Esophagus muscularis mucosa (tissue), 4 donors: ENCODE results near the gene HNRNPF. TPM values are rescaled to one million over a fixed set of nuclear protein-coding genes. Genes with fewer than 3 reads are reported as not detected.

Source experiments
- DNase-seq: peaks from one replicate; pipeline ENCODE4 v3.0.0-alpha.2; 2017; ENCODE audit errors: extremely low spot score
- H3K27ac ChIP-seq, 4 donors: fragments of 200-600 bp; sonication (generic); replicated peaks in 1 of 4; 1 replicate in 3 of 4; 2 replicates in 1 of 4; pipeline ENCODE4 v1.5.1; 2016 to 2019; ENCODE audit warnings: mild to moderate bottlenecking in 1 of 4
- H3K27me3 ChIP-seq, 4 donors: fragments of 200-600 bp; sonication (generic); one replicate each; pipeline versions ENCODE4 v1.5.1 to v1.6.0; 2016 to 2019
- H3K36me3 ChIP-seq, 4 donors: fragments of 200-600 bp; sonication (generic); one replicate each; pipeline ENCODE4 v1.5.1; 2016 to 2019
- H3K4me1 ChIP-seq, 4 donors: fragments of 200-600 bp; sonication (generic); one replicate each; pipeline ENCODE4 v1.5.1; 2016 to 2019
- H3K4me3 ChIP-seq, 4 donors: fragments of 200-600 bp; sonication (generic); 1 replicate in 2 of 4; 2 replicates in 2 of 4; pipeline ENCODE4 v1.5.1; 2016 to 2019; ENCODE audit warnings: mild to moderate bottlenecking in 4 of 4, moderate library complexity in 1 of 4
- H3K9me3 ChIP-seq, 4 donors: fragments of 200-600 bp; sonication (generic); 1 replicate in 3 of 4; 2 replicates in 1 of 4; pipeline ENCODE4 v1.5.1; 2016 to 2019
- CTCF ChIP-seq, 3 experiments: fragments of 200-600 bp in 2 of 3; fragments of 450-650 bp in 1 of 3; sonication (generic) in 2 of 3; IDR thresholded peaks; one replicate each; pipeline ENCODE4 v1.5.1; 2017 to 2019; ENCODE audit warnings: antibody characterized with exemption in 3 of 3, mild to moderate bottlenecking in 2 of 3, moderate library complexity in 1 of 3
- EP300 ChIP-seq: sonication (generic); formaldehyde crosslinking; IDR thresholded peaks from one replicate; pipeline ENCODE4 v1.6.1; 2017; ENCODE audit warnings: antibody characterized with exemption
- POLR2A ChIP-seq: fragments of 450-650 bp; IDR thresholded peaks from one replicate; pipeline ENCODE4 v1.6.1; 2017; ENCODE audit warnings: antibody characterized with exemption, moderate library complexity, mild to moderate bottlenecking, low read depth
- POLR2AphosphoS5 ChIP-seq, 2 donors: sonication (generic); formaldehyde crosslinking; IDR thresholded peaks; one replicate each; pipeline ENCODE4 v1.6.1; 2017; ENCODE audit warnings: antibody characterized with exemption in 2 of 2
- WGBS: methylation state at CpG from one replicate; pipeline ENCODE4 v1.1.5; 2018; 5-methylcytosine and 5-hydroxymethylcytosine counted together
- intact Hi-C: fragments of 100-400 bp; cut with DNase I; formaldehyde crosslinking; loops from one replicate; pipeline ENCODE4 v1.15.1; 2023
- total RNA-seq, 4 donors: library from RNA; depleted of rRNA; stranded (reverse); fragments of >200 nt; gene quantifications; one replicate each; pipeline versions ENCODE4 v1.1.0 to v1.2.1, GENCODE V29; 2016

The HNRNPF gene
- total RNA-seq, 4 donors from 2014 or later, result 113 to 243 (median 176) TPM

DNA sequence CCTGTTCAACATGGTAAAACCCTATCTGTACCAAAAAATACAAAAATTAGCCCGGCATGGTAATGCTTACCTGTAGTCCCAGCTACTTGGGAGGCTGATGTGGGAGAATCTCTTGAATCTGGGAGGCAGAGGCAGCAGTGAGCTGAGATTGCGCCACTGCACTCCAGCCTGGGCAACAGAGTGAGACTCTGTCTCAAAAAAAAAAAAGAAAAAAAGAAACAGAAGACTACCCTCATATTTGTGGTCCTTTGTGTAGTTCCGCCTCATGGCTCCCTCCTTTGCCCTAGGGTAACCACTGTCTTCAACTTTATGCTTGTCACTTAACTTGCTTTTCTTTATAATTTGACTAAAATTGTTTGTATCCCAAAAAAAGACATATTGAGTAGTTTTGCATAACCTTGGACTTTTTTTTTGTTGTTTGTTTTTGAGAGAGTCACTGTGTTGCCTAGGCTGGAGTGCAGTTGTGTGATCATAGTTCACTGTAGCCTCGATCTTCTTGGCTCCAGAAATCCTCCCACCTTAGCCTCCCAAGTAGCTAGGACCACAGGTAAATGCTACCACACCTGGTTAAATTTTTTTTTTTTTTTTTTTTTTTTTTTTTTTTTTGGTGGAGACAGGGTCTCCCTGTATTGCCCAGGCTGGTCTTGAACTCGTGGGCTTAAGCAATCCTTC, 31.6 kb upstream of the HNRNPF start:
- 93% methylated on average over 5 of the region's 5 CpGs for WGBS

GRCh38 chr10:43437141-43437870, 28.3 kb upstream of the HNRNPF start:
- no peaks in the 10 kb centered on the region for H3K36me3 ChIP-seq
- 10% methylated on average over 21 of the region's 30 CpGs for WGBS
- peak overlapping the region; percentile 90 to 99 (median 98) for H3K27ac ChIP-seq
- intact Hi-C loops, result no loop called here
- TF ChIP-seq EP300 (no peak), POLR2AphosphoS5 (IDR thresholded peaks at IDR 0.05) (no peak), CTCF (IDR thresholded peaks at IDR 0.05) (no peak), POLR2A (no peak)
- H3K4me1 ChIP-seq, result peaks cover 11 to 25% (median 24%) of the 10 kb centered on the region in 4 donors
- H3K27me3 ChIP-seq, result no peaks in the 10 kb centered on the region
- peak; percentile 92 for DNase-seq
- no peaks in the 10 kb centered on the region for H3K9me3 ChIP-seq
- peak overlapping the region; percentile 67 to 87 (median 74) for H3K4me3 ChIP-seq

More for the DNA sequence above, 31.6 kb upstream of the HNRNPF start:
- Histone ChIP-seq H3K4me3 (no peak overlapping the region), H3K4me1 (peaks cover 7 to 20% (median 15%) of the 10 kb centered on the region in 4 donors), H3K36me3 (peaks cover 0 to 4% (median 2%) of the 10 kb centered on the region in 4 donors), H3K27ac (no peak overlapping the region), H3K9me3 (no peaks in the 10 kb centered on the region), H3K27me3 (no peaks in the 10 kb centered on the region)
- TF ChIP-seq CTCF (IDR thresholded peaks at IDR 0.05) (no peak), POLR2A (no peak), POLR2AphosphoS5 (IDR thresholded peaks at IDR 0.05) (no peak), EP300 (no peak)
- DNase-seq, result no peak
- intact Hi-C loops, result no loop called here

GRCh38 chr10:43436291-43437140, 27.5 kb upstream of the HNRNPF start, which contains the start of gene ZNF487:
Gene ZNF487 (plus strand): TSS chr10:43437111. CDS start chr10:43475814, 38,703 bp downstream.
- Histone ChIP-seq H3K27ac (peak within 1 kb of the TSS; percentile 90 to 99 (median 98)), H3K36me3 (no peaks in the 10 kb centered on the region), H3K9me3 (no peaks in the 10 kb centered on the region), H3K4me3 (peak within 1 kb of the TSS; percentile 67 to 87 (median 74)), H3K27me3 (no peaks in the 10 kb centered on the region), H3K4me1 (peaks cover 11 to 25% (median 24%) of the 10 kb centered on the region in 4 donors)
- peak; percentile 97 for DNase-seq
- intact Hi-C loops, result no loop called here
- TF ChIP-seq POLR2A, result peak; percentile 5
- peak in 1 of 3 experiments; percentile 27 for TF ChIP-seq CTCF (IDR thresholded peaks at IDR 0.05)
- TF ChIP-seq EP300, result peak; percentile 2
- peak; percentile 91 to 96 for TF ChIP-seq POLR2AphosphoS5 (IDR thresholded peaks at IDR 0.05)
- 2% methylated on average over 32 of the region's 69 CpGs for WGBS

GRCh38 chr10:43430926-43431663, 22.1 kb upstream of the HNRNPF start:
- TF ChIP-seq EP300 (no peak), CTCF (IDR thresholded peaks at IDR 0.05) (no peak), POLR2A (no peak), POLR2AphosphoS5 (IDR thresholded peaks at IDR 0.05) (no peak)
- Histone ChIP-seq H3K4me1 (peaks cover 4 to 12% (median 10%) of the 10 kb centered on the region in 4 donors), H3K4me3 (no peak overlapping the region), H3K9me3 (no peaks in the 10 kb centered on the region), H3K27me3 (no peaks in the 10 kb centered on the region), H3K27ac (no peak overlapping the region), H3K36me3 (no peaks in the 10 kb centered on the region)
- DNase-seq, result no peak
- intact Hi-C loops, result no loop called here
- 95% methylated on average over 8 of the region's 8 CpGs for WGBS
